Measurements from ENCODE around the gene ZNF425.
A peak's percentile ranks its signal among the peaks of the same experiment; 100 is the strongest.
"Not testable (repeated sequence)": the region's sequence is repeated elsewhere in the genome, so short reads cannot be mapped to it uniquely, and the experiment has no call there.

Gene ZNF425

GRCh38 chr7:149125863-149126661 lies at the start of gene ZNF425:
Gene ZNF425, minus strand, starts transcription at chr7:149126324. Its CDS starts 111 bp downstream, at chr7:149126213.
- peak; percentile 96 for DNase-seq

- no peak for DNase-seq
Observed at GRCh38 chr7:149175150-149175549, 49.0 kb upstream of the ZNF425 start.

- no peak for DNase-seq
Observed at GRCh38 chr7:149172534-149172920, 46.4 kb upstream of the ZNF425 start.

- DNase-seq, result no peak
Observed at GRCh38 chr7:149171892-149172533, 45.9 kb upstream of the ZNF425 start.

- DNase-seq, result no peak
Observed at GRCh38 chr7:149166630-149167352, 40.7 kb upstream of the ZNF425 start.

GRCh38 chr7:149166142-149166541 lies 40.0 kb upstream of the ZNF425 start:
- no peak for DNase-seq

GRCh38 chr7:149161241-149161848 lies 35.2 kb upstream of the ZNF425 start:
- DNase-seq, result no peak

- no peak for DNase-seq
Observed at GRCh38 chr7:149156898-149157297, 30.8 kb upstream of the ZNF425 start.

GRCh38 chr7:149154056-149154455 lies 27.9 kb upstream of the ZNF425 start:
- no peak for DNase-seq

- DNase-seq, result no peak
Observed at GRCh38 chr7:149153346-149153745, 27.2 kb upstream of the ZNF425 start.

GRCh38 chr7:149150981-149151380 lies 24.9 kb upstream of the ZNF425 start:
- DNase-seq, result no peak

GRCh38 chr7:149147752-149148653 lies 21.9 kb upstream of the ZNF425 start:
- peak; percentile 68 for DNase-seq

- peak; percentile 88 for DNase-seq
Observed at GRCh38 chr7:149147072-149147751, 21.1 kb upstream of the ZNF425 start, which contains the start of gene ZNF398. Gene ZNF398, plus strand, starts transcription at chr7:149147453. Its CDS starts 290 bp downstream, at chr7:149147743.

- no peak for DNase-seq
Observed at GRCh38 chr7:149145031-149145845, 19.1 kb upstream of the ZNF425 start.

GRCh38 chr7:149144436-149144922 lies 18.4 kb upstream of the ZNF425 start:
- DNase-seq, result not testable (repeated sequence)

GRCh38 chr7:149141893-149142292 lies 15.8 kb upstream of the ZNF425 start:
- no peak for DNase-seq

- DNase-seq, result no peak
Observed at GRCh38 chr7:149140831-149141230, 14.7 kb upstream of the ZNF425 start.

- no peak for DNase-seq
Observed at GRCh38 chr7:149136118-149136517, 10.0 kb upstream of the ZNF425 start.

- DNase-seq, result no peak
Observed at GRCh38 chr7:149133028-149133710, 7.0 kb upstream of the ZNF425 start.

All from femur (tissue), 1 donor.